ENCODE data around the gene IL1F10. TPM values are rescaled to one million over a fixed set of nuclear protein-coding genes. Genes with fewer than 3 reads are reported as not detected.

IL1F10 gene
- total RNA-seq, 1 experiment from 2014 or later = not detected

DNA sequence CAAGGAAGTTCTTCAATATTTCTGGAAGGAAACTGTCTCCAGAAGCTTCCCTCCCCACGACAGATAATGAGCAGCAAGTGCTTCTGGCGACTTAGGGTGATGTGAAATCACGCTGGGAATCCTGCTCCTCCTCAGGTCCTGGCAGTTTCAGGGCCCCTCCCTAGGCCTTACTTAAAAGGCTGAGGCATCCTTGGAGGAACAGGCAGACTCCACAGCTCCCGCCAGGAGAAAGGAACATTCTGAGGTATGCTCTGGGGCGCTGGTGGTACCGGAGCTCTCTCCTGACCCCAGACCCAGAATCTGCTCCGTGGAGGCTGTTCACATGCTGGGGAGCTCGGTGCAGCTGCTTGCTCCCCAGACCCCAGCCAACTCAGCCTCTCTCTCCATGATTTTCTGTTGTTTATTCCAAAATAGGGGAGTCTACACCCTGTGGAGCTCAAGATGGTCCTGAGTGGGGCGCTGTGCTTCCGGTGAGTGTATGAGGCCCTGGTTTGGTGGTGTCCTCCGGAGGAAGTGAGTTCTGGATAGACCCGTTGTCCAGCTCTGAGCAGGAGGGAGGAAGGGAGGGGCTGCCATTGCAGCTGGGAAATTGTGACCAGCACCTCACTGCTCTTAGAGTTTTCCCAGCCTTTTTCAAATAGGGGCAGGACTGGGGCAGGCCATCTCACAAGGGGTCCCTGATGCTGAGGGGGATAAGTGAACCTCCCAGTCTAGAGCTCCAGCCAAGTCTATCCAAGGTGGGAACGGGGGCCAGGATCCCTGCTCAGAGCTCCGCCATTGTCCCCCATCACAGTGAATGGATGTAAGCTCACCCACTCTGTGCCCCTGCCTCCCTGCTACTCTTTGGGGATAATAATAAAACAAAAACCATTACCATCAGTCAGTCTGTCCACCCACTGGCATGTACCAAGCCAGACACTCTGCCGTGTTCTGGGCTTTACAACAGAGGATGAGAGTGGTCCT, 8.5 kb upstream of the IL1F10 start, which contains the start of gene IL36RN:
TSS of gene IL36RN (plus strand) at position 201 of the 963 bp plus-strand sequence. CDS start at position 442, 241 bp downstream.
- DNase-seq (ENCODE audit: low read depth) = no peak

DNA sequence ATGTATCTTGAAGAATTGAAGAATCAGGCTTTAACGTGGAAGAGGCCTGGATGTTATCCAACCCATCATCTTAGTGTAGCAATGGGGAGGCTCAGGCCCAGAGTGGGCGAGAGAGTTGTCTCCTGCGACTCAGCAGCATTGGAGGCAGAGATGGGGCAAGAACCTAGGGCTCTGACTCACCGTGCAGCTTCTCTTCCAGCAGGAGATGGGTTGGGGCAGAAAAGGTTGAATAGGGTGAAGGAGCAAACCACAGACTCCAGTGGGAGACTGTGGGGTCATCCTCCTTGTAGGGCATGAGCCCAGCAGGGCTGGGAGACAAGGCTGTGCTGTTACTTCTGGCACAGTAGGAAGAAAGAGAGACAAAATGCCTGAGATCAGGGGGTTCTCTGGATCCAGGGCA, 7.4 kb upstream of the IL1F10 start:
- no peak for DNase-seq (ENCODE audit: low read depth)

GRCh38 chr2:113060796-113061195, 7.0 kb upstream of the IL1F10 start:
- DNase-seq (ENCODE audit: low read depth) = no peak

DNA sequence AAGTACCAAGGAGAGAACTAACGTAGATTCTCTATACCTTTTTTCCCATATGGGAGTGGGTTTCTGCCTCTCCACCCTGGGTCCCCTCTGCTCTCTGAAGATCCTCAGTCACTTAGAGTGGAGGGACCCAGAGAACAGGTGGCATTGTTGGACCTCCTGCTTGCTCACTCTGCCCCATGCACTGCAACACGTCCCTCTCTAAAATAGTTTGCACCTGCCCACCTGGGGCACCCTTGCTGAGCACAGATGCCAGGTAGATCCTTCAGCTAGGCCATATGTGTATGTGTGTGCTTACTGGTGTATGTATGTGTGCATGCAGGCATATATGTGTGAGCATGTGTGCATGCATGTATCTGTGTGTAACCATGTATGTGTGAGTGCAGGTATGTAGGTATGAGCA, 6.5 kb upstream of the IL1F10 start:
- DNase-seq (ENCODE audit: low read depth) = no peak

- DNase-seq (ENCODE audit: low read depth) = no peak
These were observed 5.6 kb upstream of the IL1F10 start for GRCh38 chr2:113061896-113062770.

DNA sequence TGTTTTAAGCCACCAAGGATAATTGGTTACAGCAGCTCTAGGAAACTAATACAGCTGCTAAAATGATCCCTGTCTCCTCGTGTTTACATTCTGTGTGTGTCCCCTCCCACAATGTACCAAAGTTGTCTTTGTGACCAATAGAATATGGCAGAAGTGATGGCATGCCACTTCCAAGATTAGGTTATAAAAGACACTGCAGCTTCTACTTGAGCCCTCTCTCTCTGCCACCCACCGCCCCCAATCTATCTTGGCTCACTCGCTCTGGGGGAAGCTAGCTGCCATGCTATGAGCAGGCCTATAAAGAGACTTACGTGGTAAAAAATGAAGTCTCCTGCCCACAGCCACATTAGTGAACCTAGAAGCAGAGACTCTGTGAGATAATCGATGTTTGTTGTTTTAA, 3.5 kb upstream of the IL1F10 start:
- DNase-seq (ENCODE audit: low read depth) = no peak

- no peak for DNase-seq (ENCODE audit: low read depth)
These were observed 2.9 kb upstream of the IL1F10 start for GRCh38 chr2:113064898-113065297.

DNA sequence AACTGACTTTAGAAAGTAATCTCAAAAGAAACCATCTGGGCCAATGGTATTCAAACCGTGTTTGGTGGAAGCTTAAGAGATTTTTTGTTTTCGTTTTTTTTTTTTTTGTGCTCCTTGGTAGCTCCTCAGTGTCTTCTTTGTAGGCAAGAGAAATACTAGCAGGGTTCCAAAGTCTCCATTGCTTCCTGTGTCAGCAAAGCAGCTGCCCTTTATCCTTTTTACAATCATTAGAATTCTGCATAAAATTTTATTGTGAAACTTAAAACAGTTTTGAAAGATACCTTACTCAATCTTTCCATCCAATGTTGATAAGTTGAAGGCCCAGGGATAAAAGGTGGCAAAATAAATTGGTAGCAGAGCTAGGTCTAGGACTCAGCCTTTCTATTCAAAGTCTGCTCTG, 479 bp downstream of the IL1F10 start:
- no peak for DNase-seq (ENCODE audit: low read depth)

DNA sequence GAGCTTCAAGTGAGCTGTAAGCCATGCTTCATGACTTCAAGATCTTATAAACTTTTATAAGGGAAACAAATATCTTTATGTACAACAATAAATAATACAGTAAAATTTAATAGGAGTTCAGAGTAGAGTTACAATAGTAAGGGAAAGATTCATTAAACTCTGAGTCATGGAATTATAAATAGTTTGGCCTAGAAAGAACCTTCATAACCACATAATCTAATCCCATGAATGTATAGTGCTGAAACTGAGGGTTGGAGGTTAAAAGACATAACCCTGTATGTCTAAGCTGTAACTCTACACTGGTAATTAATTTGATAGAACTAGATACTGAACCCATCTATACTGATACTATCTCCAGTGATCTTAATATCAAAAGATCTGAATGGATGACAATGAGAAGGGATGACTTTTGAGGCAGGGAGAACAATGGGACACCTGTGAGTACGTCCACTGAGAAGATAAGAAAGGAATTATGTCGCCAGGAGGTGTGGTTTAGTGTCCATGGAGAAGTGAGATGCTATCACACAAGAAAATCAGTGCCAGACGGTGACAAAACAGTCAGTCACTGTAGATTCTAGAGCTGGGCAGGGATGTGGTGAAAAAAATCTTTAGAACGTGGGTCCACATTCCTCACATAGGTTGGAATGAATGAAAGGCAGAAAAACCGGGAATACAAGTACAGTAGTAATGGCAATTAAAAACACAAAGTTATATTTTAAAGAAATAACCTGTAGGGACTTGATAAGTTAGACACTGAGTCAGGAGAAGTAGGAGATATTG, 1.1 kb downstream of the IL1F10 start:
- DNase-seq (ENCODE audit: low read depth) = peak; percentile 21

DNA sequence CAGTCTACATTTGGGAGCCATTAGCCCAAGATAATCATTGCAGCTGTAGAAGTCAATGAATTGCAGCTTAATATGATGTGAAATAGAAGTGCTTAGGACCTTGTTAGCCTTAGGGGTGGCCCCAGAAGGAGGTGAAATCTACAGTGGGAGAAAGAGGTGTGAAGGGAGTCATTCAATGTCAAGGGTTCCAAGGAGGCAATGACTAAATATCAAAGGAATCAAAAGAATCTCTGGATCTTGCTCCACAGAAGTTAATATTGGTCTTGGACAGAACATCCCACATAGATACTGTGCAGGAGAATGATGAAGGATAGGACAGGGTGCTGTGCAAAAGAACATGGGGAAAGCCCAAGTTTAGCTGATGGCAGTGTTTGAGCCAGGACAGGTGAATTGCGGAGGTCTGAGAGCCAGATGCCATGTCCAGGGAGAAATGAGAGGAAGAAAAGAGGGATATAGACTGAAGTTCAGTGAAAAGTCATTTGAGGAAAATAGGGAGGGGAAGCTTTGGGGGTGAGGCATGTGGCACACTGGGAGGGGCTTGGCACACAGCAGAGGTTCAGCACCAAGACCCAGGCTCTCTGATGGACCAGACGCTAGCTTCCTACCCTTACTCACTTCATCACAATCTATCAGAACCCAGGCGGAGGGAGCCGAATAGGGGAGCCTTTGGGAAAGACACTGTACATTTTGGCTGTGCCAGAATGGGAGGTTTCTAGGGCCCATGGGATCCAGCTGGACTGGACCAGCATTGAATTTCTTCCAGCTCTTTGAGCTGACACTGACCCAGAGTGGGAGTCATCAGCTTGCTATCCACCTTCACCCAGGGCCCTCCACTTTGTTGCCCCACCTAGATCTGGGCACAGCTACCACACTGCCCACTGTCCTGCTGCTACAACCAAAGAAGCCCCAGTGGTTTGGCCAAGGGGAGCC, 2.2 kb downstream of the IL1F10 start:
- peak; percentile 35 for DNase-seq (ENCODE audit: low read depth)

DNA sequence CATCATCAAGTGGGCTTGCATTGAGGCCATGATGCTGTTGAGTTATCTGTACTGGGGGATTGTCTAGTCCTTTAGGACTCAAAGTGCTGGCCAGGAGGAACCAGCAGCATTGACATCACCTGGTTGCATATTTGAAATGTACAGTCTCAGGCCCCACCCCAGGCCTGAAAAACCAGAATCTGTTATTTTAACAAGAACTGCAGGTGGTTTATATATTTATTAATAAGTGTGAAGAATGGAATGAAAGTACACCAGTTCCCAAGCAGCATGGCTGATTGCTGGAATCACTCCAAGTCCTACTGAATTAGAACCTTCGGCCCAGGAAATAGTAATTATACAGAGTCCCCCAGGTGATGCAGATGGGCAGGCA, 2.8 kb downstream of the IL1F10 start:
- no peak for DNase-seq (ENCODE audit: low read depth)

GRCh38 chr2:113072584-113072983, 4.8 kb downstream of the IL1F10 start:
- DNase-seq (ENCODE audit: low read depth) = no peak

GRCh38 chr2:113073325-113073834, 5.6 kb downstream of the IL1F10 start:
- peak; percentile 10 for DNase-seq (ENCODE audit: low read depth)

- DNase-seq (ENCODE audit: low read depth) = no peak
These were observed 7.3 kb downstream of the IL1F10 start for GRCh38 chr2:113075030-113075429.

- no peak for DNase-seq (ENCODE audit: low read depth)
These were observed 7.8 kb downstream of the IL1F10 start for GRCh38 chr2:113075600-113075999.

DNA sequence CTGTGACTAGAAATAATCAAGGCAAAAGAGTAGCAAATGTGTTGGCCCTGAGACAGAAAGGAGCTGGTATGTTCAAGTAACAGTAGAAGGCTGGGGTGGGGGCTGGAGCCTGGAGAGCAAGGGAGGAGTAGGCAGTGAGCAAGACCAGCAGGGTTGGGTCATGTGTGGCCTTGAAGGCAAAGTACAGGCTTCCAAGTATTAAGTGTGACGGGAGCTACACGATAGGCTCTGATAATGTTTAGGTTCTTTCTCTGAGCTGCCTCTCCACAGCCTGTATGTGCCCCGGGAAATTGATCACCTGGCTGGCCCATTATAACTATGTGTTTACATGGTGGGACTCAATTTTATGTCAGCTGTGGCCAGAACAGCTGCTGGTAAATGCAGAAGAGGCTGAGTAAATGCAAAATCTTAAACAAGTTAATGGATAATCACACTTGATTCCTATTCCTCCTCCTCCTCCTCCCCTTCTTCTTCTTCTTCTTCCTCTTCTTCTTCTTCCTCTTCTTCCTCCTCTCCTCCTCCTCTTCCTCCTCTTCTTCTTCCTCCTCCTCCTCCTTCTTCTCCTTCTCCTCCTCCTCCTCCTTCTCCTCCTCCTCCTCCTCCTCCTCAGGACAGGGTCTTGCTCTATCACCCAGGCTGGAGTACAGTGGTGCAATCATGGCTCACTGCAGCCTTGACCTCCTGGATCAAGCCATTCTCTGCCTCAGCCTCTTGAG, 9.3 kb downstream of the IL1F10 start:
- DNase-seq (ENCODE audit: low read depth) = no peak

DNA sequence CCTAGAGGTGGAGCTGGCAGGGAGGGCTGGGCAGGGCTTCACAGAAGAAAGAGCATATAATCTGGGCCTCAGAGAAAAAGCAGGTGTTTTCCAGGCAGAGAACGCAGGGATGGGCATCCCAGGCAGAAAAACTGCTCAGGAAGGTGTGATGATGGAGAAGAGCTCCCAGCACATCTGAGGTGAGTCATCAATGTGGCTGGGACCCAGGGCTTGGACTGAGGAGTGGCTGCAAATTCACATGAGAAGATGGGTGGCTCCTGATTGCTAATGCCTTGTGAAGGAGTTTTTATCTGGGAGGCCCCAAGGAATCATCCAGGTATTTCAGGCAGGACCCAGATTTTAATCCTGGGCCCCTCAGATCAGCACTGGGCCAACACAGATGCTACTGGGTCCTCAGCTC, 10.2 kb downstream of the IL1F10 start:
- peak; percentile 70 for DNase-seq (ENCODE audit: low read depth)

- peak; percentile 65 for DNase-seq (ENCODE audit: low read depth)
These were observed 10.6 kb downstream of the IL1F10 start for GRCh38 chr2:113078350-113078839.

DNA sequence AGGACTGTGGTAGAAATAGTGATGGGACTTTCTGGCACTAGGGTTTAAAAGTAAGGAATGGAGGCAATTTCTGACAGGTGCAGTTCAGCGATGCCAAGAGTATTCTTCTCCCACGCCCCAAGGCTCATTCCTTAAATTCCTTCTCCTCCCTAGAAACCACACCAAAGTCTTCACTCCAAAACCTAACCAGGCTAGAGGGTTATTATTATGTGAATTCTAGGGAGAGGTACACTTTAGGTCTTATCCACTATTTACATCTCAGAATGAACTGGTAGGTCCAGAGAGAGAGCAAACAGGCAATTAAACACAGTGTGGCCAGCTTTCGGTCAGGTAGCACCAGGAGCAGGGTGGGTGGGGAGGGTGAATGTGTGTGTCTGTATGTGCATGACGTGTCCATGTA, 11.4 kb downstream of the IL1F10 start:
- no peak for DNase-seq (ENCODE audit: low read depth)

DNA sequence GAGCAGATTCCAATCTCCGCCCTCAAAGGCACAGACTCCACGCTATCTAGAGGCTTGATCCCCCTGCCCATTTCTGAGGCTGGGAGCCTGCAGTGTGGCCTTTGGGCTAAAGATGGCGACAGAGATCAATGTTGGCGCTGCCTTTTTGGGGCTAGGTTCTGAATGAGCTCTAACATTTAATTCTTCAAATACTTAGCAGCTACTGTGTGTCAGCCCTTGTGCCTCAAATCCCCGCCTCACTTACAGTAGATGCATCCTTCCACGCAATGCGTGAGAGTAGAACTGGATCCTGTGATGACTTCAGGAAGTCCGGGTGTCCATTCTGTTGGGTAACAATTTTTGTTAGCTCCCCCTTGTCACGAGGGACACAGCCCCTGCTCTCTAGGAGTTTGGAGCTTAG, 12.4 kb downstream of the IL1F10 start:
- DNase-seq (ENCODE audit: low read depth) = peak; percentile 44
